G401 (cell line): ENCODE results near the gene THPO. TPM values are rescaled to one million over a fixed set of nuclear protein-coding genes. Genes with fewer than 3 reads are reported as not detected.
A peak's percentile ranks its signal among the peaks of the same experiment; 100 is the strongest.

Experiments used
- DNase-seq: peaks from one replicate; pipeline ENCODE4 v3.0.0-alpha.2; 2015; ENCODE audit warnings: low spot score
- in situ Hi-C: cut with HindIII; loops from 2 replicates; pipeline ENCODE4 v1.10.0; 2016; ENCODE audit warnings: low sequenced_read_pairs, mixed read lengths
- total RNA-seq: library from RNA; depleted of rRNA; stranded (reverse); fragments of >200 nt; shearing (Covaris generic); gene quantifications from 2 replicates; pipeline ENCODE4 v1.2.3, GENCODE V29; 2014

THPO gene
- total RNA-seq, 1 experiment from 2014 or later = 0.20 TPM

DNA sequence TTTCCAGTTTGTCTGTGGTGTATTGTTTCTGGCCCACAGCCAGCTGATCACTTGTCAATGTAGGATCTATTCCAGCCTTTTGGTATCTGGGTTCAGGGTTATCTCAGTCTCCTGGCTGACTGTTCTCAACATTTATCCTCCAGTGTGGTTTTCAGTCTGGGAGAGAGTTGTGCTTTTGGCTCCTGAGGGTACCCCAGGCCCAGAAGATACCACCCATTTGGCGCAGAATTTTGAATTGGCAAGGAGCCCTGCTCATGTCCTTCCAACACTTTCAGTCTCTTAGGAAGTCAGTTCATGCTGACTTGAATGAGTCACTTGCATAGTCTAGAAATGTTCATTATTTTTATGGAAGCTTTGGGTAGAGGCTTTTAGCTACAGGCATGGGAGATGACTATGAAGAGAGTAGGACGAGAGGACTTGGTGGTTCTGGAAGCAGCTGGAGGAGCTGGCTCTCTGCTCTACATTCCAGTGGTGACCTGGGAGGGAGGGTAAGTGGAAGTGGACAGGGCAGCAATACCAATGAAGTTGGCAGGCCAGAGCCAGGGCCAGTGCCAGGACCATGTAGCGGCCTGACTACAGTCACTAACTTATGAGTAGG, 9.3 kb downstream of the THPO start:
- in situ Hi-C loops = no loop called here
- no peak for DNase-seq

GRCh38 chr3:184368116-184368515, 9.9 kb downstream of the THPO start:
- peak; percentile 51 for DNase-seq
- in situ Hi-C loops = no loop called here

DNA sequence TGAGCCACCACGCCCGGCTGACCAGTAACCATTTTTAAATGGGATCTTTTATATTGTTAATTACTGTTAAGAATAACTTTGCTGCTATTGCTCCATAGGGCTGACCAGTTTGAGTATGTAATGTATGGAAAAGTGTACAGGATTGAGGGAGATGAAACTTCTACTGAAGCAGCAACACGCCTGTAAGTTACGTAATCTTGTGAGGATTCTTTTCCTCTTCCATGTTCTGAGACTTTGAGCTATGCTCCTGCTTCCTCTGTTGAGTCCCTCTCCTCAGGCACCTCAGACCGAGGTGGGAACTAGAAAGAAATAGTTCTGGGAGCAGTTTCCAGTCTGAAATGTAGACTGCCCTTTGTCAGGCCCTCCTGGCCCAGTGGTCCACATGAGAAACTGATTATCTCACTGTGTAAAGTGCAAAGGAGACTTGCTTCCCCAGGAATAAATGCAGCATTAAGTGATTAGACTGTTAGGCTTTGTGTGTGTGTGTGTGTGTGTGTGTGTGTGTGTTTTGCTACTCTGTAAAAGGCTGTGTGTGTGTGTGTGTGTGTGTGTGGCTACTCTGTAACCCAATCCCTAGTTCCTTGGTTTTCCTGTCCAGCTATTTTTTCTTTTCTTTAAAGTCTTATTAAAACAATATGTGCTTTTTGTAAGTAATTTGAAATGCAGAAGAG, 11.3 kb downstream of the THPO start:
- no peak for DNase-seq
- in situ Hi-C loops = no loop called here

- peak; percentile 96 for DNase-seq
- in situ Hi-C loops = no loop called here
Measured at GRCh38 chr3:184362668-184363546, 15.1 kb downstream of the THPO start.

- in situ Hi-C loops = no loop called here
- peak; percentile 67 for DNase-seq
Measured at GRCh38 chr3:184361932-184362667, 15.9 kb downstream of the THPO start.

DNA sequence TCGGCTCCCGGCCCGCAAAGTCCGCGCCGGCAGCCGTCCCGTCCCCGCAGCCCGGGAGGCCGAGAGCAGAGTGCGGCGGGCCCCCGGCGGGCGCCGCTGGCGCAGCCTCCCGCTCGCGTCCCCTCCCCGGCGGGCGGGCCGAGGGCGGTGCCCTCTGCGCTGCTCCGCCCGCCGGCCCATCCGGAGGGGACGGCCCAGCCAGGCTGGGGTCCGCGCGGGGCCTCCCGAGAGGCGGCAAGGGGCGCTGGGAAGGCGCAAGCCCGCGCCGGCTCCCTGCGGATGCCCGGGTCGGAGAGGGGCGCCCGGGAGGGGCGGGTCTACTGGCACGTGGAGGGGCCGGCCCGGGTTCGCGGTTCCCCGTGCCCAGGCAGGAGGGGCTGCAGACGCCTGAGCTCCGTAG, 16.5 kb downstream of the THPO start, which contains the start of the genes CLCN2 and POLR2H:
TSS of gene CLCN2 (minus strand) at position 74 of the 400 bp plus-strand sequence. CDS start 126 bp downstream, outside the sequence.
TSS of gene POLR2H (plus strand) at position 179 of the 400 bp plus-strand sequence. CDS start 1,783 bp downstream, outside the sequence.
- no peak for DNase-seq
- in situ Hi-C loops = no loop called here

DNA sequence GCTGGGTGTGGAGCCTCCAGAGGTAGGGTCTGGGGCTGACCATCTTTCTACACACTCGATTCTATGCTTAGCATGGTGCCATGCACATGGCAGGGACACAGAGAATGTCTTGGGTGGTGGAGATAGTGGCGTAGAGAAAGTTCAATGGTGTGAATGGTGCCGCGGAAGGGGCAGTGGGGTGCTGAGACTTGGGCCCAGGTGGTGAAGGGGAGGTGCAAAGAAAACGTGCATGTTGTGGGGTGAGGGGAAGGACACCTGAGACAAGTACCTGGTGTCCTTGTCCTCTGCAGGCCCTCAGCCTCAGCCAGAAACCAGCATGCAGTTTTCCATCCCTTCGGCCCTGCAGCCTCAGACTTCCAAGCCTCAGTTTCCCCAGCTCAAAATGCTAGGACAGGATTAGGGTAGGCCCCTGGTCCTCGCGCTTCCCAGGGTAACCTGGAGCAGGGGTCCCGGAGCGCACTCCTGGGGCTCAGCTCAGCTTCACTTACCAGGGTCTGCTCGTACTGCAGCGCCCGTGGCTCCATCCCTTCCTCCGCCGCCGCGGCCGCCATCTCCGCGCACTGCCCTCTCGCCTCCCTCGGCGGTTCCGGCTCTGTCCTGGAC, 17.0 kb downstream of the THPO start:
- in situ Hi-C loops = no loop called here
- no peak for DNase-seq

DNA sequence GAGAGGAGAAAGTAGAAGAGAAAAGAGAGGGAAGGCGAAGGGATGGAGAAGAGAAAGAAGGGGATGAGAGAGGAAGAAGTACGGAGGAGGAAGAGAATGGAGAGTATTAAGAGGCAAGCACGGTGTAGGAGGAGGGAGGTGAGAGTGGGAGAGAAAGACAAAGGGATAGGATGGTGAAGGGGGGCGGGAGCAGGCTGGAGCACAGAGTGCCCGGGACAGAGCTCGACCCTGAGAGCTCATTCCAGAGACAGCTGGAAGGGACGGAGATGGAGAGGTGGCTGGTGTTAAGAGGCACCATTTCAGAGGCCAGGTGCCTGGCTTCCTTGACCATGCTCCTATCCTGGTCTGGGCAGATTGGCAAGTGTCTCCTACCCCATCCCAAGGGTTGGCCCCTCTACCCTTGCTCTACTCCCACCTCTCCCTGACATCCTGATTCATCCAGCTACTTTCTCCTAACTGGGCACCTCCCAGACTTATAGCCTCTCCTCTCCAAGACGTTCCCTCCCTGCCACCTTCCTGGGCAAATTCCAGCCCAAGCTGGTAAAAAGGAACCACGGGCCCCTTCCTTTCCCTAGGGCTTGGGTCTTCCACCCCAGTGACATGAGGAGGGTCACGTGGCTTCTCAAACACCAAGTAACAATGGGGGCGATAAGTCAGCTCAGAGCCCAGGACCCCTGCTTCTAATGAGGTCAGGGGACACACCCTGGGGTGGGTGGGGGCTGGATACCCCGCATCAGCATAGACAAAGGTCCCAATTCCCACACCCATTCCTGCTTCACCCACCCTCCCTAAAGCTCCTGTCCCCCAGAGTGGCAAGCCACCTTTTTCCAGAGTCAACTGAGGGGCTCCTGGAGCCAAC, 17.7 kb downstream of the THPO start:
- in situ Hi-C loops = no loop called here
- no peak for DNase-seq

- no peak for DNase-seq
- in situ Hi-C loops = no loop called here
Measured at GRCh38 chr3:184359610-184360009, 18.4 kb downstream of the THPO start.

- in situ Hi-C loops = no loop called here
- DNase-seq = no peak
Measured at GRCh38 chr3:184358921-184359350, 19.1 kb downstream of the THPO start.

- in situ Hi-C loops = no loop called here
- DNase-seq = no peak
Measured at GRCh38 chr3:184358124-184358767, 19.8 kb downstream of the THPO start.

DNA sequence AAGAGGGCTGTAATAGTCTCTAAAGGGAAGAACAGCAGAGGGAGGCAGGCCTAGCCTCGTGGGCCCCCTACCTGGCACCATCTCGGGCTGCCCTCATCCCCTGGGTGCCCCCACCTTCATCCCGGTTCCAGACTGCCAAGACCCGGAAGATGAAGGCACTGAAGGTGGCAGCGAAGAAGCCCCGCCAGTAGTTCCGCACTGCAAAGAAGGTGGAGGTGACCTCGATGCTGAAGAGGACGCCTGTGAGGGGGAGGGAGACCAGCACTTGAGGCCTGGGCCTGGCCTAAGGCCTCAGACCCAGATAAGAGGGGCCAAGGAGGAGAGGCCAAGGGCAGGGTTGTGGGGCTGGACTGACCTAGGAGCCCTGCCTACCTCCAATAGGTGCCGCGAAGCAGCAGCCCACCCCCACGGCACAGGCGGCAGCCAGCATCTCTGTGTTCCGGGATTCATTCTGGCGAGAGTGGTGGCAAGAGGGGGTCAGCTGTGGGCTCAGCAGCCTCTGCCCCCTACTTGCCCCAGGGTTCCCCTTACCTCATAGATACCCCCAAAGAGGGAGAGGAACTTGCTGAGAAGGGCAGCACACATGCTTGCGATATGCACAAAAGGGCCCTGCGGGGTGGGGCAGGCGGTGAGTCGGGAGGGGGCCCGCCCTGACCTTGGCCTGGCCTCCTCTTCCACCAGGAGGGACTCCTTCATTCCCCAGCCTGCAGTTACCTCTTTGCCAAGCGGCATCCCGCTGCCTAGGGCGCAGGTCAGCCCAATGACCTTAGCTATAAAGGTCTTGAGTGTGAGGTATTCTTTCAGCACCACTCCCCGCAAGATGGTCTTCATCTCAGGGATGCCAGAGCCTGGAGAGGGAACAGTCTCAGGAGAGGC, 20.5 kb downstream of the THPO start:
- DNase-seq = no peak
- in situ Hi-C loops = no loop called here

DNA sequence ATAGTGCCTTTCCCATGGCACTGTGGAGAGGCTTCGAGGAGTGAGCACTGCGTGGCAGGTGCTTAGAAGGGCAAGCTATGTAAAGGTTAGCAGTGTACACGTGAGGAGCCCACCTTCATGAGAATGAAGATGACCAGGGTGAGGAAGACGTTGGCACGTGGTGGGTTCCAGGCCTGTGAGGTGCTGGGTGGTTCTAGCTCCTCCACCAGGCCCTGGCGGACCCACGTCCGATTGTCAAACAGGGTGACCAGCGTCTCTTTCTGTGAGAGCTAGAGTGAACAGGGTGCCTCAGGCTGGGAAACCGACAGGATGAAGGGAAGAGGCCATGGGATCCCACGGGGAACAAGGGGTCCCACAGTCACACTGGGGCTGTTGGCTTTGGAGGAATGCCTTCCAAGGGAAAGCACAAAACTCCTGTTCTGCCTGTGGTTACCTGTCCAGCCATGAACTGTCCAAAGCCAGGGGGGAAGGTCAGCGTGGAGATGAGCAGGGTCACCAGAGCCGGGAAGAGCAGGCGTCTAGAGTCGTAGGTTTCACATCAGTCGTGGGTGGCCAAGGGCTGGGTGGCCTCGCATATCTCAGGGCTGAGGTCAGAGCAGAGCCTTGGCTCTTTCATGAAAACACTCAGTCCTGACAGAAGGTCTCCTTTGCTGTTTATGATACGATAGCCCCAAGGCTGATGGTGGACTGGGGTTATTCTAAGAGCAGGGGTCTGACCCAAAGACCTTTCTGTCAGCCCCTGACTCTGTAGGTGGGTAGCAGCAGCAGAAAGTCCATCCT, 22.6 kb downstream of the THPO start:
- DNase-seq = no peak
- in situ Hi-C loops = no loop called here

- DNase-seq = no peak
- in situ Hi-C loops = no loop called here
Measured at GRCh38 chr3:184354754-184355153, 23.3 kb downstream of the THPO start.

DNA sequence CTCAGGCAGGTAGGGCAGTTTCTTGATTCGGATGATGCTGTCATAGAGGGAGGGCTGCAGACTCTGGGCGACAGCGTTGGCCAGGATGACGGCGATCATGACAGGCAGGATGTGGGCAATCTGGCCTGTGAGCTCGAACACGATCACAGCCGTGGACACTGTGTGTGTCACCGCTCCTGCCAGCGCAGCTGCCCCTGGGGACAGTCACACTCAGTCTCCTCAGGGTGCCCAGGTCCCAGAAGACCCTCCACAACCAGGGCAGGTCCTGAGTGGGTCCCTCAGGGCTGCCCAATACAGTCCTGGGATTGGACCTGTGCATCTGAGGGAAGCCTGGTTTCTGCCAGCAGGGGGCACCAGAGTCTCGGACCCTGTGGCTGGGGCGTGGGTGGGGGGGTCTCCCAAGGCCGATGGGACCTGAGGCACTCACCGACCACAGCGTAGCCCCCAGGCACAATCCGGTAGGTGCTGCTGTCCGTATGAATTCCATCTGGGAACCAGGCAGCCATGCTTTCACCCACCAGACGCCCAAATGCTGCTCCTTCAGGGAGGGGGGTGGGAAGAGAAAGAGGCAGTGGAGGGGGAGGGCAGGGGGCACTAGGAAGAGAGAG, 23.8 kb downstream of the THPO start:
- DNase-seq = no peak
- in situ Hi-C loops = no loop called here

DNA sequence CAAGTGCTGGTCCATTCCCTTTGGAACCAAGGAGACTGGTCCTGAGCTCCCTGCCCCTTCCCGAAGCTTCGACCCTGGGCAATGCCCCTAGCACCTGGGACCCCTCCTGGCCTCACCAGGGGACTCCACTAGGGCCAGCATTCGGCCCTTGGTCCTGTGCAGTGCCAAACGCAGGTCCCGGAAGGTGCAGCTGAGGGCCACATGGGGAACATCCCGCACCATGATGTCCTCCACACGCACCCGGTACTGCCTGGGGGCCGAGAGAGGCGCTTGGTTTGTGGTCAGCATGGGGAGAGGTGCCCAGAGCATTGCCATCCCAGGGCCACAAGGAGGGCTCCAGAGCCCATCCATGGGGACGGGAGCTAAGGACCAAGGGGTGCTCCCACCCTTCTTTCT, 24.5 kb downstream of the THPO start:
- in situ Hi-C loops = no loop called here
- no peak for DNase-seq
